GM21528 (cell line): Measurements from ENCODE around the gene PDPN.

Experiments used
- ATAC-seq: cut with Tn5 transposase; IDR thresholded peaks from one replicate; pipeline ENCODE4 v1.9.1; 2021; ENCODE audit warnings: mild to moderate bottlenecking, moderate library complexity; ENCODE audit not compliant: unreplicated experiment, low FRiP score

PDPN gene

DNA sequence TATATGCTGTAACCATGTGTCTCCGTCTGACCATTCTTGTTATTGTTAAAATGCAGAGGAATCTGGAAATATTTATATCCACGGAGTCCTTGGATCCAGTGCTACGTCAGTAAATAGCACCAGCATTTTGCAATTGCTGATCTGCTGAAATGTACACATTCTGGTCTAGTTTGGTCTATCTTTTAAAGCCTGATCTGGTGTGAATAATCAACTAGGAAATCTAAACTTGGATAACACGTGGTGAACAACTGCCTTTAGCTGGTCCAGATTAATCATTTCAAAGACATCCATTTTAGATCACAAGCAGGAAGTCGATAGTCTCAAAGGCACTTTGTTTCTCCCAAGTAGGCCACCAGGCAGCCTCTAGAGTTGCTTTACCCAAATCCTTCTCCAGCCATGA, 32.6 kb downstream of the PDPN start:
- ATAC-seq = no peak

DNA sequence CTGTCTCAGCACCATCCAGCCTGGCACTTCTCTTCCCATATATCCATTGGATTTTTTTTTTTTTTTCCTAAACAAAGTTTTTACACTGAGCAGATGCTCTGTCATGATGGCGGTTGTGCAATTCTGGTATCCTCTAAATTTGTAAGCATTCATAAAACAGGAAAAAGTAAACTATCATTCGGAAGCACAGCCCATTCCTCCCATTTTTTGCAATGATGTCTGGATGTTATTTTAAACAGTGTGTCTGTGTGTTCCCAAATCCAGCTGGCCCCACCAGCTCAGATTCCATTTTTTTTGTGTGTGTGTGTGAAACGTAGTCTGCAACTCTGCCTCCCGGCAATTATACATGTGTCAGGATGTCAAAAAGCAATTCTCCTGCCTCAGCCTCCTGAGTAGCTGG, 33.5 kb downstream of the PDPN start:
- no peak for ATAC-seq

DNA sequence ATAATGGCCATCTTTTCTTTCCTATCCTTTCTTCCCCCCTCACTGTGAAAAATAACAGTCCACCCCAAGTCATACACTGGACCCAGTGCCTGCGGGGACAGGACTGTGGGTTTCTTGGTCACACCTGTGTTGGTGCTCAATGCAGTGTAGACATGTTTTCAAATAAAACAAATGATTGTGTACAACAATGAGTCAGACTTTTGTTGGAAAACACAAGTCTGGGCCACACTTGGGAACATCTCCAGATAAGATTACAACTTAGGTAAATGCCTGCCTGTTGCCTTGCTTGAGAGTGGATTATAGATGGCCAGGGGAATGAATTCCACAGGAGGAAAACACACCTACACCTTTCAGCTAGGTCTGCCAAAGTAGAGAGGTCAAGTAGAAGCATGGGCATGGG, 34.1 kb downstream of the PDPN start:
- ATAC-seq = no peak

DNA sequence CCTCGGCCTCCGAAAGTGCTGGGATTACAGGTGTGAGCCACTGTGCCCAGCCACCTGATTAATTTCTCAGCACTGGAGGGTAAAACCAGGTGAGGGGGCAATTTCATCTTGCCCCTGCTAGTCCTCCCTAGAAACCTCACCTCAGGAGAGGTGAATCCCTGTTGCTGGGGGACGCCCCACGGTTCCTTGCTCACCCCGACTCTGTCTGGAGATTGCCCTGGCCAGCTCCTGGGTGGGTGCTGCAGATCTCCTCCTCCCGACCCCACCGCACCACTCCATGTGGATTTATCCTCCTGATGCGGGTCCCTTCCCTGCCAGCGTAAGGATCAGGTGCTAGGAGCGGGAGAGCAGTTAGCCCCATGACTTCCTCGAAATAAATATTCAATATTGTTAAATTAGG, 34.9 kb downstream of the PDPN start:
- ATAC-seq = no peak

DNA sequence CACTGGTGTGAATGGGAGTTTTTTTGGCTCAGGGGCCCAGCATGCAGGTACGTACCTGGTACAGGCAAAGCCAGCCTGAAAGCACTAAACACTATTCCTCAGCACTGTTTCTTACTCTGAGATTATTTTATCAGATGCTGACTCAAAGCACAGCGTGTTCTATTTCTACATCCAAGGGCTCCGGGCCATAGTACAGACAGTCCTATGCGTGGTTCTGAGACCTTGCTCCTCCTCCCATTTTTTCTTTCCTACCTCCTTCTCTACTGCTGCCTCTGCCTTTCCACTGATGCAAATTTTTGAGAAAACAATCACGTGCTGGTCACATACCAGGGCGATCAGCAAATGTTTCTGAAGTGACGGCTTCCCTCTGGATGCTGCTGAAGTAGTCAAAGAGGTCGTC, 36.3 kb downstream of the PDPN start:
- no peak for ATAC-seq

DNA sequence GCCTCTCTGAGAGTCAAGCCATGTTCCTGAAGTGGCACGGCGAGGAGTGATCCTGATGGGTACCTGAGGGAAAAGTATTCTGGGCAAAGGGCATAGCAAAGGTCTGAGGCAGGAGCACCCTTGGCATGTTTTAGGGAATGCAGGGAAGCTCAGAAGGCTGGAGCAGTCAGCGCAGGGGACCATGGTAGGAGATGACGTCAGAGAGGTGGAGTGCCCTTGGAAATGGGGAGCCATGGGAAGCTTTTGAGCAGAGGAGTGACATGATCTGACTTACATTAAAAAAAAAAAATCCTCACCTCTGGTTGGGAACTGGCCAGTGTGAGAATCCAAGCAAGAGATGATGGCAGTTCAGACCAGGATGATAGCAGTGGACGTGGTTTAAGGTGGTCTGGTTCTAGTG, 37.2 kb downstream of the PDPN start:
- ATAC-seq = no peak

DNA sequence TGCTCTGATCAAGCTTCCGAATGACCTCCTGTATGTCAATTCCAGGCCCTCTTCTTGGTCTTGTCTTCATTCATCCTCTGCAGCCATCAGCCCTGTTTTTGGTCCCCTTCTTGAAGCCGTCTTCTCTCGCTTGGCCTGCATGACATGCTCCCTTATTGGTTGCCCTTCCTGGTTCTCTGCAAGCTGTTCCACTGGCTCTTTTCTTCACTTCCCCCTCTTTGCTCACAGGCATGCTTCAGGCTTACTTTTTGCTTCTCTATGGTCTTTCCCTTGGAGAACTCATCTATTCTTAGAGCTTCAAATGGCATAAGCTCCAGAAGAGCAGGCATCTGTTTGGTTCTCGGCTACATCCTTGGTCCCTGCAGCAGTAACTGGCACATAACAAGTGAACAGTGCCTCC, 38.8 kb downstream of the PDPN start:
- ATAC-seq = no peak

DNA sequence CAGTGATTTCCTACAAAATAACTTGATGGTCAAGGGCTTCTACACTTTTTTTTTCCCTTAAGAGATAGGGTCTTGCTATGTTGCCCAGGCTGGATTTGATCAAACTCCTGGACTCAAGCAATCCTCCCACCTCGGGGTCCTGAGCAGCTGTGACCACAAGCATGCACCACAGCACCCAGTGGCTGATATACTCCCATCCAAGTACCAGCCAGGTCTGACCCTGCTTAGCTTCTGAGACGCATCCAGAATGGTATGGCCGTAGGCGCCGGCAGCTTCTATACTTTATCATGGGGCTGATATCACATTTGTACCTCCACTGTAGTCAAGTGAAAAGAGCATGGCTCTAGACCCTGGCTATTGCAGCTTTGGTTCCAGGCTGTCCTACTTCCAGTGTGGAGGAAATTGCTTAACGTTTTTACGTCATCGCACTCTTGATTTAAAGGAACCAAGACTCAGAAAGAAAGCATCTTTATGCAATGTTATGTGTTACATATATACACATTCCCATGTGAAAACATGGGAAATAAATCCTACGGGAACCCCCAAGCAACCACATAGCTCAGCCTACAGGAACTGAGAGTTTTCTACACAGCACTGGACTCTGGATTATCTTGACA, 39.5 kb downstream of the PDPN start:
- no peak for ATAC-seq

DNA sequence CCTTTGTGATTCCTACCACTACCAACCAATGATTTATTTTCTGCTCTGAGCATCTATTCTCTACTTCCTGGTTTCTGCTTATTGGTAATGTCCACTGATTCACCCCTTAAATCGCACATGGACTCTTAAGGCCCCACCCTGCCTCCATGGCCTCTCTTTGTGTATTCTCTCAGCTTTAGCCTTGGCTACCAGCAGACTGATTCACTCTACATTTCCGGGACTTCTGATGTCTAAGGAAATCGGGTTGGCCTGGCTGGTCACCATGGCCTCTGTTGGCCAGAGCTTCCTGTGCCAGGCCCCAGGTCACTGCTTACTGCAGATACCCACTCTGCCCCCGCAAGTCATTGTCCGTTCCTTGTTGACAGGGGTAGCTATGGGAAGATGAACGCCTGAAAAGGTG, 40.9 kb downstream of the PDPN start:
- no peak for ATAC-seq

DNA sequence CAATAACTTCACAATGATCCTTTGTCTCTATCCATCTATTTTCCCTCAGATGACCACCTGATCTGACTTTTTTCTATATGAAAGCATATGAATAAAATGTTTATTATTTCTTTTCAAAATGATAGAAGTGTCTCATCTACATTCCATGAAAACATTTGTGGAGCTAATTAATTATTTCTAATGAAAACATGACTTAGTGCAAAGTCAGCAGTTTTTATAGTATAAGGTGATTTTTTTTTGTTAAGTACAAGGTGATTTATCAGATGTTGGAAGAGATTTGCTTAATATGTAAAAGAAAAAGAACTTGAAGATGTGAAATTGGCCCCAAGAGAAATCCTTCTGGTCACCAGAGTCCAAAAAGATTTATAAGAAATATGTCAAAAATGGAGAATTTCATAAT, 43.5 kb downstream of the PDPN start:
- no peak for ATAC-seq

DNA sequence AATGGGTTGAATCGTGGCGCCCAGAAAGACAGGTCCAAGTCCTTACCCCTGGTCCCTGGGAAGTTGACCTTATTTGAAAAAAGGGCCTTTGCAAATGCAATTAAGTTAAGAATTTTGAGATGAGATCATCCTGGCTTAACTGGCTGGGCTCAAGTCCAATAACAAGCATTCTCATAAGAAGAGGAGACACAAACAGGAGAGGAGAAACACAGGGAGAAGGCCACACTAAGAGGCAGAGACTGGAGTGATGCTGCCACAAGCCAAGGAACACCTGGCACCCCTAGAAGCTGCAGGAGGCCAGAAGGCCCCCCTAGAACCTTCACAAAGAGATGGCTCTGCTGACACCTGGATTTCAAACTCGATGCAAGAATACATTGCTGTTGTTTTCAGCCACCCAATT, 44.6 kb downstream of the PDPN start:
- ATAC-seq = no peak

DNA sequence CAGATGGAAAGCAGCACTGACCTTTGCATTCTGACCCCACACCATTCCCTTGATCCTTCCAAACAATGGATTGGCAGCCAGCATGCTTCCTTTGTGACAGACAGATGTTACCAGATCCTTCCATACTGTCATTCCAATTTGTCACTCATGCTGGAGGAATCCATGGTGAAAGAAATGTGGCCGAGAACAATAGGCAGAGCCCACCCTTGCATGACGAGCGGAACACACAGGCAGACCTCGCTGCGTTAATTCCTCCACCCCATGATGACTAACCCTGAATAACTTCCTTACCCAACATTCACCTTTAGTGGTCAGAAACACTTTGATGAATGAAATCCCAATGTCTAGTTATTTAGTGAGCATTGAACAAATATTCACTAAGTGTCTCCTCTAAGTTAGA, 45.1 kb downstream of the PDPN start:
- ATAC-seq = no peak

DNA sequence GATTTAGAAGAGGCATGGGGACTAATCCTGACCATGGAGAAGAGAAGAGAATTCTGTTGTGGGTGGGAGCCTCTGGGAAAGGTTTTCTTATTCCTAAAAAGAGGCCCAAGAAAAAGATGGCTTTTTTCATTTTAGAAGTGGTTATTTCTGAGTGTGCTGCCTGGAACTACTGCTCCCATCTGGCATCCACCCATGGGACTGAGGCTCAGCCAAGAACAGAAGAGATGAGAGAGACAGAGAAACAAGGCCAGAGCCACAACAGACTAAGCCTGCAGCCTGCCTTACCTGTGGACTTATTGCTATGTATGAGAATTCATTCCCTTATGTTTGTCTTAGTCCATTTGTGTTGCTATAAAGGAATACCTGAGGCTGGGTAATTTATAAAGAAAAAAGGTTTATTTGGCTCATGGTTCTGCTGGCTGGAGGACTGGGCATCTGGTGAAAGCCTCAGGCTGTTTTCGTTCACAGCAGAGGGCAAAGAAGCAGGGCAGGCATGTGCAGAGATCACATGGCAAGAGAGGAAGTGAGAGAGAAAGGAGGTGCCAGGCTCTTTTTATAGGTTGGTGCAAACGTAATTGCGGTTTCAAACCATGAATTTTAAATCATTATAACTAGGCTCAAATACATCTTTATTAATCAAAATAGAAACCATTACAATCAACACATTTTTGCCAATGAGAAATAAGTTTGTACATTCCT, 58.8 kb downstream of the PDPN start:
- no peak for ATAC-seq

DNA sequence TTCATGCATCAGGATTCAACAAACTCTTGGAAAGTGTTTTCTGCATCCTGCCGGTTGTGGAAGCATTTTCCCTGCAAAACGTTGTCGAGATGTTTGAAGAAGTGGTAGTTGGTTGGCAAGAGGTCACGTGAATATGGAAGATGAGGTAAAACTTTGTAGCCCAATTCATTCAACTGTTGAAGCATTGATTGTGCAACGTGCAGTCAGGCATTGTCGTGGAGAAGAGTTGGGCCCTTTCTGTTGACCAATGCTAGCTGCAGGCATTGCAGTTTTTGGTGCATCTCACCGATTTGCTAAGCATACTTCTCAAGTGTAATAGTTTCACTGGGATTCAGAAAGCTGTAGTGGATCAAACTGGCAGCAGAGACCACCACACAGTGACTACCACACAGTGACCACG, 59.4 kb downstream of the PDPN start:
- ATAC-seq = no peak

DNA sequence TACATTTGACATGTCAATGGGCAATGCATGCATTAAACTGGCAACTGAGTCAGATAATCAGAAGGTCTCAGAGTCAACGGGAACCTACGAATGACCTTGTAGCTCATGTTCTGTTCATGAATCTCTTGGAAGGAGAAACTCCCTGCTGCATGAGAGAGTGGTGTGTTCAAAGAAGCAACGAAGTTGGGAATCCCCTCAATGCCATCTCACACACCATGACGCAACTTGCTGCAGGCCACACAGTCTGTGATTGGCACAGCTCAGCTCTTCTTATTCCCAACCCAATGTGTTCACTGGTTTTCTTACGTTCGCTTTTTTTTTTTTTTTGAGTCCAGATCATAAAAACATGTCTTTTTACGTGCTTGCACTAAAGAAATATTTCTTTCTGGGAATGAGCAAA, 62.9 kb downstream of the PDPN start:
- ATAC-seq = no peak

DNA sequence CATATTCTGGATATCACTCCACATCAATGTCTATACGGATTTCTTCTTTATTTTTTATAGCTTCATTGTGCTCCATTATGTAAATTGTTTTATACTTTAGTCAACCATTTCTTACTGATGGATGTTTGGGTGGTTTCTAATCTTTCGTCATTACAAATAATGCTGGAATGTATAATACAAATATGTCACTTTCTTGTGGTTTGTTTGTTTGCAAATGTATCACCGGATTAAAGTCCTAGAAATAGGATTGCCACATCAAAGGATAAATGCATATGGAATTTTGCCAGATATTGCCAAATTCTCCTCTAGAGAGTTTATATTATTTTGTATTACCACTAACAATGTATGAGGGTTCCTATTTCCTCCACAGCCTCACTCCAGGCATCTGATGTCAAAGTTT, 67.6 kb downstream of the PDPN start:
- no peak for ATAC-seq

DNA sequence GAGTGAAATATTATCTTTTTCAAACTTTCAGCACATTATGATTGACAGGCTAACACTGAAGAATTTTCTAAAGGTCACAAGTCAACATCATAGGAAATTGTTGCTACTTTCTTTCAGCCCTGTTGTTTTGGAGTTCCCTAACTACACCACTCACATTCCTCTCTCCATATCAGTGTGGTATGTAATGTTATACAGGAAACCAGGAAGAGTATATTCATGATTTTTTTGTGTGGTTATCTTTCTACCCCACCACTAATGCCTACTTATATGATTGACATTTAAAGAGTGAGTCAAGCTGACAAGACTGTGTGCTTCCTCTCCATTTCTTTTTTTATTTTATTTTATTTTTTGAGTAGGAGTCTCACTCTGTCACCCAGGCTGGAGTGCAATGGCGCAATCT, 68.6 kb downstream of the PDPN start:
- no peak for ATAC-seq

DNA sequence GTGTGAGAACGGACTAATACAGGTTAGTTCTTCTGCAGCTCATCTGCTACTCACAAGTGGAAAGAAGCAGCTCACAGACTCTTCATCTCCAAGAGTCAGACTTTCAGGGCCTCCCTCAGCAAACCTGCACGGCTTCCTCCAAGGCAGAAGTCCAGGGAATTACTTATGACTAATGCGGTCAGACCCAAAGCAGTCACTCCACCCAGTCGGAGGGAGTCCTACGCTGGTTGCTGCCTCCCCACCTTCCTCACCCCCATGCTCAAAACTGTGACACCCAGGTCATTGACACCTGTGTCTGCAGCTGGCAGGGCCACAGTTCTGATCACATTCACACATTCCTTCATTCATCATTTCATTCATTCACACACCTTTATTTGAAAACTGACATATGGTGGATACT, 77.9 kb downstream of the PDPN start:
- no peak for ATAC-seq

DNA sequence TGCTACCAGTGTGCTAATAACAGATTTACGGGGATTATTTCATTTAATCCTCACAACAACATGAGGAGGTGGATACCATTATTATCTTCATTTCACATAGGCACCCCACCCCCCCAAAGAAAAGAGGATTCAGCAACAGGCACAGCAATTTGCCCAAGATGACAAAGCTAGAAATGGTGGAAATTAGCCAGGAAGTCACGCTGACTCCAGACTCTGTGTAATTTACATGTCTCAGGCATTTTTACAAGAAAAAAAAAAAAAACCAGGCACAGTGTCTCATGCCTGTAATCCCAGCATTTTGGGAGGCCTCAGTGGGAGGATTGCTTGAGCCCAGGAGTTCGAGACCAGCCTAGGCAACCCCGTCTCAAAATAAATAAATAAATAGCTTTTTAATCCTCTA, 78.9 kb downstream of the PDPN start:
- ATAC-seq = no peak

DNA sequence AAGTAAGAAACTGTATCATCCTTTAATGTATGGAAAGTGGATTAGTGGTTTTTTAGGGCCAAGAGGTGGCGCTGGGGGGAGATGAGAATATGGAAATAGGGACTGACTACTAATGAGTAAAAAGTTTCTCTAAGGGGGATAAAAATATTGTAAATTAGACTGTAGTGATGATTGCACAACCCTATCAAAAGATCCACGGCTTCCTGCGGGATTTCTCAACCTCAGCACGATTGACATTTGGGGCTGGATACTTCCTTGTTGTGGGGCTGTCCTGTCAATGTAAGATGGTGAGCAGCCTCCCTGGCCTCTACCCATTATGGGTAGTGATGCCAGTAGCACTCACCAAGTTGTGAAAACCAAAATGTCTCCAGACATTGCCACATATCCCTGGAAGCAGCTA, 80.3 kb downstream of the PDPN start:
- no peak for ATAC-seq

DNA sequence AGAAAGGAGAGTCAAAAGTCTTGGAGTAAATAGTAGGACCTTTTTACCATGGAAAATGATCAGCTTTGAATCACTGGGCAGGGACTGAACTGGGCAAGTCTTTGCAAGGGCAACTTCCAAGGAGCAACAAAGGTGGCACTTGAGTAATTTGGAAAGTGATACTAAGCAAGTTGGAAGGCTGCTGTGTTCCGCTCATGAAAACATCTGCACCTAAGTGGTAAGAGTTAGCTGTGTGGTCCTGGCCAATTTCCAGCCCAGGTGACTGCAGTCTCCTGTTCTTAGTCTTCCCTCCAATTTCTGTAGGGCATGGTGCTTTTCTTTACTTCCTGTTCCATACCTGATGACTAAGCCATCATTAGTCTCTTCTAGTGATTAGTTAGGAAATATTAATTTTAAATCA, 80.8 kb downstream of the PDPN start:
- no peak for ATAC-seq

DNA sequence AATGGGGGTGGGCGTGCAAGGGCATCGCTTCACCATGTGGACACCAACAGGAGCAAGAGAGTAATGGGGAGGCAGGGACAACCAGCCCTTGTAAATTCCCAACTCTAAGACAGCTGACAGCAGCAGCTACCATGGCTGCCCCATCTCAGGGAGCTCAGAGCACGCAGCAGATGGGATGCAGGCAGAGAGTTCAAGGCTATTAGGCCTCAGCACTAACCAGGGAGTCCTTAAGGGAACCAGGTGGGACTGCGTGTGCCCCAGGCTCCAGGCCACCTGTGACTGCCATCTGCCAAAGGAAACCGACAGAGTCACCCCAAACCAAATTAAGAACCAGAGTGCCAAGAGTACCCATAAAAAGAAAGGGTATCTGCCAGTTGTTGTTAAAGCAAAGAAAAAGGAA, 82.7 kb downstream of the PDPN start:
- no peak for ATAC-seq
